ENCODE data around the gene AGRN. TPM values are rescaled to one million over a fixed set of nuclear protein-coding genes. Genes with fewer than 3 reads are reported as not detected.

The AGRN gene
- total and polyA plus RNA-seq, 2 of the 4 experiments (the other 2 are of a cell fraction): 8.1 to 115 TPM

DNA sequence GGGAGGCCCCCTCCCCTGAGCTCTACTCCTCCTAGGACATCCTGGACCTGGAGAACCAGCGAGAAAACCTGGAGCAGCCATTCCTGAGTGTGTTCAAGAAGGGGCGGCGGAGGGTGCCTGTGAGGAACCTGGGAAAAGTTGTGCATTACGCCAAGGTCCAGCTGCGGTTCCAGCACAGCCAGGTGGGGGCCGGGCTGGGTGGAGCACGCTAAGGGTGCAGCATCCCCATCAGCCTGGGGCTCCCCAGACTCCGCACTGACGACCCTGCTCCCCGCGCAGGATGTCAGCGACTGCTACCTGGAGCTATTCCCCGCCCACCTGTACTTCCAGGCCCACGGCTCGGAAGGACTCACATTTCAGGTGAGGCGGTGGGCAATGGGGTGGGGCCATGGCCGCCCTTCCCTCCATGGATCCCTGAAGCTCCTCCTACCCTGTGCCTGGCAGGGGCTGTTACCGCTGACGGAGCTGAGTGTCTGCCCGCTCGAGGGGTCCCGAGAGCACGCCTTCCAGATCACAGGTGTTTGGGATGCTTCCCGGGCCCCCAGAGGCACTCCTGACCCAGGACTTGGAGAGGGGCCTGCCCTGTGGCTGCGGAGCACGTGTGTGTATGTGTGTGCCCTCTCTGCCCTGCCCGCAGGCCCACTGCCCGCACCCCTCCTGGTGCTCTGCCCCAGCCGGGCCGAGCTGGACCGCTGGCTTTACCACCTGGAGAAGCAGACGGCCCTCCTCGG lies 49.5 kb upstream of the AGRN start:
- ATAC-seq (ENCODE audit: low read depth): no peak
- H3K4me1 ChIP-seq (ENCODE audit: control insufficient read depth, insufficient read depth, low read length): peaks cover 6% of the 10 kb centered on the region; the same call in 1 of the 2 replicates
- no peak overlapping the region for H3K4ac ChIP-seq (ENCODE audit: low read depth, low read length)
- peaks cover 6% of the 10 kb centered on the region for H3K9me1 ChIP-seq (ENCODE audit: insufficient read depth, low read length)
- no peak for DNase-seq
- H3K14ac ChIP-seq (replicated peaks; ENCODE audit: low read depth, low read length): no peak overlapping the region
- POLR2A ChIA-PET (ENCODE audit: unreplicated experiment): no interaction called here
- no peak for TF ChIP-seq RFX5 (IDR thresholded peaks at IDR 0.05; ENCODE audit: low read depth, low read length)
- TF ChIP-seq BHLHE40 (IDR thresholded peaks at IDR 0.05; ENCODE audit: low read depth, low read length): no peak
- TF ChIP-seq FOS (IDR thresholded peaks at IDR 0.05; ENCODE audit: low read depth, low read length): no peak
- TF ChIP-seq CHD1 (IDR thresholded peaks at IDR 0.05; ENCODE audit: low read depth, low read length): no peak
- no peak for TF ChIP-seq MAFK (IDR thresholded peaks at IDR 0.05; ENCODE audit: low read depth, low read length)
- no peak for TF ChIP-seq MAZ (IDR thresholded peaks at IDR 0.05; ENCODE audit: borderline replicate concordance, low read depth, low read length)
- TF ChIP-seq POLR2A (IDR thresholded peaks at IDR 0.05; ENCODE audit: low read depth, low read length): no peak
- no peak for TF ChIP-seq RCOR1 (IDR thresholded peaks at IDR 0.05; ENCODE audit: insufficient replicate concordance, low read length)
- TF ChIP-seq NFE2L2 (IDR thresholded peaks at IDR 0.05; ENCODE audit: low read depth, low read length): no peak
- no peak for TF ChIP-seq CEBPB (IDR thresholded peaks at IDR 0.05; ENCODE audit: low read depth, low read length)
- in situ Hi-C loops (cut with MboI; ENCODE audit: low sequenced_read_pairs): no loop called here
- H2AFZ ChIP-seq (replicated peaks; ENCODE audit: low read length, poor library complexity): no peak overlapping the region
- no peaks in the 10 kb centered on the region for H3K9me3 ChIP-seq (ENCODE audit: control insufficient read depth, insufficient read depth, low read length)
- peak overlapping the region; percentile 45 for H2AK9ac ChIP-seq (replicated peaks; ENCODE audit: low read depth, low read length, poor library complexity)
- H2BK15ac ChIP-seq (ENCODE audit: low read depth, low read length): no peak overlapping the region
- no TSS peak for BruUV-seq (replicated peaks)
- no peak overlapping the region for H2AK5ac ChIP-seq (ENCODE audit: low read depth, low read length)
- intact Hi-C loops (cut with micrococcal nuclease): no loop called here
- H3K56ac ChIP-seq (ENCODE audit: extremely low read depth, insufficient read depth, low read length): no peak overlapping the region
- H3K27ac ChIP-seq (ENCODE audit: insufficient read depth, low read length): no peak overlapping the region
- H2BK120ac ChIP-seq (ENCODE audit: low read depth, low read length): no peak overlapping the region
- H4K5ac ChIP-seq (ENCODE audit: low read depth, low read length): no peak overlapping the region
- H3K4me3 ChIP-seq (ENCODE audit: insufficient read depth, low read depth, low read length): no peak overlapping the region
- 35% methylated on average over 4 of the region's 33 CpGs; no CpG with 5 or more reads in 1 of the 2 experiments for WGBS, 2 experiments (ENCODE audit: extremely low coverage in 2 of 2, insufficient read length in 1 of 2)
- H3K79me1 ChIP-seq (ENCODE audit: low read depth in 1 of 2, low read length in 2 of 2): 0 out of 4 replicates have a peak, but pooled peaks cover 0 to 10% of the 10 kb centered on the region in 2 experiments
- no peak overlapping the region for H2BK20ac ChIP-seq (ENCODE audit: low read depth, low read length)
- dilution Hi-C loops (cut with HindIII; ENCODE audit: low sequenced_read_pairs, unreplicated experiment): no loop called here
- no peak overlapping the region for H4K91ac ChIP-seq (ENCODE audit: insufficient read depth, low read depth, low read length)
- H3K36me3 ChIP-seq (ENCODE audit: control insufficient read depth, insufficient read depth, low read length): no peaks in the 10 kb centered on the region
- H3K27me3 ChIP-seq (ENCODE audit: control insufficient read depth, insufficient read depth, low read length): peaks cover 5% of the 10 kb centered on the region; the same call in 1 of the 2 replicates
- no peak overlapping the region for H4K8ac ChIP-seq (ENCODE audit: low read depth in 2 of 2, low read length in 2 of 2)
- CTCF ChIA-PET: no interaction called here
- no peaks in the 10 kb centered on the region; the same call in 1 of the 2 replicates for H4K20me1 ChIP-seq (ENCODE audit: insufficient read depth, low read length)
- no peak overlapping the region for H3K23ac ChIP-seq (ENCODE audit: low read depth, low read length)
- H3K4me2 ChIP-seq (ENCODE audit: low read depth, low read length): no peak overlapping the region
- H3K9ac ChIP-seq (ENCODE audit: low read depth, low read length): no peak overlapping the region
- H2BK5ac ChIP-seq (ENCODE audit: low read depth, low read length, poor library complexity, severe bottlenecking): no peak overlapping the region
- H3K18ac ChIP-seq (ENCODE audit: low read depth, low read length): no peak overlapping the region

Data from IMR-90 (cell line).